CD14-positive monocyte (primary cell): ENCODE results near the gene C22orf23. TPM values are rescaled to one million over a fixed set of nuclear protein-coding genes. Genes with fewer than 3 reads are reported as not detected.
A peak's percentile ranks its signal among the peaks of the same experiment; 100 is the strongest.

Experiments
- DNase-seq, 3 donors: peaks; one replicate each; pipeline ENCODE4 v3.0.0-alpha.2; 2011 to 2022
- H2AFZ ChIP-seq: 2 replicates; pipeline ENCODE4 v1.6.0; 2012; ENCODE audit warnings: mild to moderate bottlenecking, low read depth, low read length, inconsistent platforms; ENCODE audit not compliant: insufficient read depth, poor library complexity, severe bottlenecking
- H3K27ac ChIP-seq, 2 donors: 1 replicate in 1 of 2; 2 replicates in 1 of 2; pipeline ENCODE4 v1.5.1; 2012 to 2013; ENCODE audit warnings: low read length in 2 of 2, control low read depth in 1 of 2, inconsistent platforms in 1 of 2, low read depth in 1 of 2, mild to moderate bottlenecking in 1 of 2
- H3K27me3 ChIP-seq, 2 donors: one replicate each; pipeline versions ENCODE4 v1.6.0 to v1.6.1; 2011 to 2013; ENCODE audit warnings: low read length in 2 of 2; ENCODE audit not compliant: control insufficient read depth in 2 of 2, insufficient read depth in 2 of 2
- H3K36me3 ChIP-seq, 2 donors: replicated peaks in 1 of 2; 1 replicate in 1 of 2; 2 replicates in 1 of 2; pipeline versions ENCODE4 v1.5.1 to v1.6.1; 2012 to 2013; ENCODE audit warnings: low read length in 2 of 2, control low read depth in 1 of 2, inconsistent platforms in 1 of 2, mild to moderate bottlenecking in 1 of 2; ENCODE audit not compliant: insufficient read depth in 2 of 2, control insufficient read depth in 1 of 2
- H3K4me1 ChIP-seq, 2 donors: 1 replicate in 1 of 2; 2 replicates in 1 of 2; pipeline versions ENCODE4 v1.5.1 to v1.6.1; 2012 to 2013; ENCODE audit warnings: low read length in 2 of 2, control low read depth in 1 of 2, inconsistent platforms in 1 of 2, mild to moderate bottlenecking in 1 of 2, moderate library complexity in 1 of 2; ENCODE audit not compliant: insufficient read depth in 2 of 2, control insufficient read depth in 1 of 2
- H3K4me2 ChIP-seq: replicated peaks from 2 replicates; pipeline ENCODE3; 2012; ENCODE audit warnings: low read length, moderate library complexity, mild to moderate bottlenecking; ENCODE audit not compliant: poor library complexity, severe bottlenecking; ENCODE audit errors: extremely low read depth
- H3K4me3 ChIP-seq, 3 experiments: fragments of 200-600 bp in 1 of 3; sonication (generic) in 1 of 3; replicated peaks in 1 of 3; 1 replicate in 2 of 3; 2 replicates in 1 of 3; pipeline ENCODE4 v1.5.1; 2011 to 2013; ENCODE audit warnings: low read length in 3 of 3, mild to moderate bottlenecking in 3 of 3, control low read depth in 2 of 3, low read depth in 2 of 3, inconsistent platforms in 1 of 3, moderate library complexity in 1 of 3
- H3K79me2 ChIP-seq: 2 replicates; pipeline ENCODE4 v1.6.0; 2012; ENCODE audit warnings: mild to moderate bottlenecking, control low read depth, inconsistent platforms, low read length, moderate library complexity; ENCODE audit not compliant: insufficient read depth
- H3K9ac ChIP-seq: 2 replicates; pipeline ENCODE4 v1.6.0; 2017; ENCODE audit warnings: low read length, mild to moderate bottlenecking; ENCODE audit not compliant: insufficient read depth, poor library complexity, severe bottlenecking
- H3K9me3 ChIP-seq, 2 donors: replicated peaks in 1 of 2; 1 replicate in 1 of 2; 2 replicates in 1 of 2; pipeline versions ENCODE4 v1.5.1 to v1.6.1; 2012 to 2013; ENCODE audit warnings: low read length in 2 of 2, control low read depth in 1 of 2; ENCODE audit not compliant: control insufficient read depth in 1 of 2, insufficient read depth in 1 of 2
- H4K20me1 ChIP-seq: 2 replicates; pipeline ENCODE4 v1.6.0; 2012; ENCODE audit warnings: mild to moderate bottlenecking, low read length, control low read depth, moderate library complexity; ENCODE audit not compliant: insufficient read depth
- H3K27ac Mint-ChIP-seq, 7 donors: one replicate each; pipeline ENCODE4 v1.8.0; 2020; ENCODE audit warnings: mild to moderate bottlenecking in 7 of 7, mixed read lengths in 7 of 7, moderate library complexity in 6 of 7, inconsistent platforms in 2 of 7
- H3K27me3 Mint-ChIP-seq, 3 donors: one replicate each; pipeline ENCODE4 v1.8.0; 2021 to 2022; ENCODE audit warnings: low read depth in 3 of 3, mild to moderate bottlenecking in 3 of 3, mixed read lengths in 3 of 3, moderate library complexity in 3 of 3, inconsistent platforms in 1 of 3
- H3K36me3 Mint-ChIP-seq, 2 donors: one replicate each; pipeline ENCODE4 v1.8.0; 2020; ENCODE audit warnings: mixed read lengths in 2 of 2, inconsistent platforms in 1 of 2, mild to moderate bottlenecking in 1 of 2
- H3K4me1 Mint-ChIP-seq: one replicate; pipeline ENCODE4 v1.8.0; 2020; ENCODE audit warnings: mild to moderate bottlenecking, mixed read lengths
- H3K4me3 Mint-ChIP-seq, 2 donors: one replicate each; pipeline ENCODE4 v1.8.0; 2020; ENCODE audit warnings: mild to moderate bottlenecking in 2 of 2, mixed read lengths in 2 of 2, moderate library complexity in 1 of 2
- H3K9me3 Mint-ChIP-seq, 7 donors: one replicate each; pipeline ENCODE4 v1.8.0; 2020 to 2022; ENCODE audit warnings: mixed read lengths in 7 of 7, mild to moderate bottlenecking in 6 of 7, moderate library complexity in 6 of 7, inconsistent platforms in 2 of 7
- WGBS: methylation state at CpG from one replicate; pipeline ENCODE4 v1.1.5; 2013; ENCODE audit warnings: missing lambda C conversion rate; ENCODE audit not compliant: insufficient coverage; 5-methylcytosine and 5-hydroxymethylcytosine counted together
- intact Hi-C, 2 donors: fragments of 100-400 bp; cut with micrococcal nuclease; formaldehyde crosslinking; loops; one replicate each; pipeline versions ENCODE4 v1.15.0 to v1.15.1; 2023
- polyA plus RNA-seq, 3 donors: library from polyadenylated mRNA; depleted of rRNA in 1 of 3; unstranded in 2 of 3; stranded (reverse) in 1 of 3; fragments of 300-500 nt in 2 of 3; fragments of >200 nt in 1 of 3; fragmentation: Illumina TruSeq in 2 of 3; gene quantifications; 1 replicate in 2 of 3; 2 replicates in 1 of 3; pipeline ENCODE4 v1.2.3, GENCODE V29; 2012 to 2021
- TF ChIP-seq, protein P1 (sequence below): fragments of 200-600 bp; IDR thresholded peaks from one replicate; pipeline ENCODE4 v1.8.0; 2022; ENCODE audit warnings: antibody characterized with exemption, mild to moderate bottlenecking

C22orf23 gene
- polyA plus RNA-seq, 3 donors: not detected

DNA sequence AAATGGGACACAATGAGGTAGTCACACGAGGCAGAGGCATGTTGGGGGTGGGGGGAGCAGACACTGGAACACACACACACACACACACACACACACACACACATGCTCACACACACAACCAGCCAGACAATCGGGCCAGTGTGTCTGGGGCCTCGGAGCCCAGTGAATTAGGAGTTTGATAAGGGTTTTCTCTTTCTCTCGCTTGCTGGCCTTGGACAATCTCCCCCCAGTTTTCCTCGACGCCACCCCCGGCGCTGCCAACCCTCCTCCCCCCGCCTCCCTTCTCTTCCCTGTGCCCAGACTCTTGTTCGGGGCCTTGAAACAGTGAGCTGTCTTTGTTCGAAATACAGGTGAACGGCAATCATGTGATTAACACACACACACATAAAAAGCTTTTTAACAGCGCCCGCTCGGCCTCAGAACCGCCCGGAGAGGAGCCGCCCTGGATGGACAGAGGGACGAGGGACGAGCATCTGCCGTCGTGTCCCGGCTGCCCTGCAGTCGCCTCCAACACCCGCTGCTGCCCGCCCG lies 32.4 kb upstream of the C22orf23 start:
- H3K79me2 ChIP-seq: no peaks in the 10 kb centered on the region
- H3K4me1 Mint-ChIP-seq: peaks cover 9% of the 10 kb centered on the region
- H3K27ac Mint-ChIP-seq: peak overlapping the region in 1 of 7 donors; percentile 4
- no peak overlapping the region for H3K4me2 ChIP-seq
- no peak overlapping the region for H3K4me3 ChIP-seq
- H3K9me3 ChIP-seq: no peaks in the 10 kb centered on the region
- H3K27me3 ChIP-seq: no peaks in the 10 kb centered on the region
- intact Hi-C loops: no loop called here
- H3K27me3 Mint-ChIP-seq: peaks cover 0 to 2% (median 0%) of the 10 kb centered on the region in 3 donors
- H3K36me3 Mint-ChIP-seq: no peaks in the 10 kb centered on the region
- DNase-seq: no peak
- H3K9me3 Mint-ChIP-seq: peaks cover 0 to 1% (median 0%) of the 10 kb centered on the region in 7 donors
- no peaks in the 10 kb centered on the region for H3K4me1 ChIP-seq
- TF ChIP-seq, protein P1, sequence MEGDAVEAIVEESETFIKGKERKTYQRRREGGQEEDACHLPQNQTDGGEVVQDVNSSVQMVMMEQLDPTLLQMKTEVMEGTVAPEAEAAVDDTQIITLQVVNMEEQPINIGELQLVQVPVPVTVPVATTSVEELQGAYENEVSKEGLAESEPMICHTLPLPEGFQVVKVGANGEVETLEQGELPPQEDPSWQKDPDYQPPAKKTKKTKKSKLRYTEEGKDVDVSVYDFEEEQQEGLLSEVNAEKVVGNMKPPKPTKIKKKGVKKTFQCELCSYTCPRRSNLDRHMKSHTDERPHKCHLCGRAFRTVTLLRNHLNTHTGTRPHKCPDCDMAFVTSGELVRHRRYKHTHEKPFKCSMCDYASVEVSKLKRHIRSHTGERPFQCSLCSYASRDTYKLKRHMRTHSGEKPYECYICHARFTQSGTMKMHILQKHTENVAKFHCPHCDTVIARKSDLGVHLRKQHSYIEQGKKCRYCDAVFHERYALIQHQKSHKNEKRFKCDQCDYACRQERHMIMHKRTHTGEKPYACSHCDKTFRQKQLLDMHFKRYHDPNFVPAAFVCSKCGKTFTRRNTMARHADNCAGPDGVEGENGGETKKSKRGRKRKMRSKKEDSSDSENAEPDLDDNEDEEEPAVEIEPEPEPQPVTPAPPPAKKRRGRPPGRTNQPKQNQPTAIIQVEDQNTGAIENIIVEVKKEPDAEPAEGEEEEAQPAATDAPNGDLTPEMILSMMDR: no peak
- no peak overlapping the region for H3K4me3 Mint-ChIP-seq
- H3K27ac ChIP-seq: no peak overlapping the region
- H3K9ac ChIP-seq: no peak overlapping the region
- no peaks in the 10 kb centered on the region for H4K20me1 ChIP-seq
- H2AFZ ChIP-seq: no peak overlapping the region
- no peaks in the 10 kb centered on the region for H3K36me3 ChIP-seq
- WGBS: 88% methylated on average over 21 of the region's 27 CpGs

DNA sequence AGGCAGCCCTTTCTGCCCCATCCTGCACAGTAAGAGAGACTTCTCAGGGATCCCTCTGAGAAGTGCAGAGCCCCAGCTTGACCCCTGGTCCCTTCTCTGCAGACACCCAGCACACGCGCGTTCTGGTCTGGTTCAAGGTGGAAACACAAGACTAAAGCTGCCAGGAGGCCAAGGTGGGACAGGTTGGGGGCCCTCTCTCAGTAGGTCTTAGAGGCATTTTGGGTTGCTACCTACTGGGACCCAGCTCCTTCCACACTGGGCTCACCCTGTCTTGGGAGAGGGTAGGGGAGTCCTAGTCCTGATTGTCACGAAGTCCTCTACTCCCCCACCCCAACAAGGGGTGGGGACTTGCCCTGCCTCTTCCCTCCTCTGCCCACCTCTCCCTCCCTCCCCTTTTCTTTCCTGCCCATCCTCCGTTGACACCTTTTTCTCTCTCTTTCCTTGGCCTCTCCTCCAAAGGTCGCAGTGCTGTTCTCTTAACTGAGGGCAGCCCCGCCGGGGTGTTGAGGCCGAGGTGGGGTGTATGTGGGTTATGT lies 31.7 kb upstream of the C22orf23 start:
- H3K4me1 Mint-ChIP-seq: peaks cover 9% of the 10 kb centered on the region
- no peak overlapping the region for H2AFZ ChIP-seq
- no peak overlapping the region for H3K4me3 Mint-ChIP-seq
- WGBS: 93% methylated on average over 3 of the region's 9 CpGs
- H3K36me3 Mint-ChIP-seq: peaks cover 3 to 4% of the 10 kb centered on the region in 2 donors
- peaks cover 0 to 1% (median 0%) of the 10 kb centered on the region in 7 donors for H3K9me3 Mint-ChIP-seq
- DNase-seq: no peak
- no peaks in the 10 kb centered on the region for H3K27me3 ChIP-seq
- intact Hi-C loops: no loop called here
- TF ChIP-seq, protein P1: no peak
- no peak overlapping the region for H3K9ac ChIP-seq
- no peak overlapping the region for H3K4me3 ChIP-seq
- no peak overlapping the region for H3K4me2 ChIP-seq
- H3K27me3 Mint-ChIP-seq: peaks cover 0 to 2% (median 0%) of the 10 kb centered on the region in 3 donors
- H3K4me1 ChIP-seq: no peaks in the 10 kb centered on the region
- no peaks in the 10 kb centered on the region for H3K9me3 ChIP-seq
- no peak overlapping the region for H3K27ac ChIP-seq
- no peaks in the 10 kb centered on the region for H3K36me3 ChIP-seq
- no peaks in the 10 kb centered on the region for H4K20me1 ChIP-seq
- H3K27ac Mint-ChIP-seq: no peak overlapping the region
- no peaks in the 10 kb centered on the region for H3K79me2 ChIP-seq
